GM10248 (cell line): Measurements from ENCODE around the gene DTX3.

Experiments used
- CTCF ChIA-PET: fragments of 300-600 bp; sonication (Branson Sonifier 250); formaldehyde crosslinking; extraction: SDS; loops from one replicate; lab custom pipeline; 2021; ENCODE audit warnings: antibody characterized with exemption; lab: Yijun Ruan, JAX
- POLR2A ChIA-PET: fragments of 350-650 bp; sonication (Branson Sonifier 250); formaldehyde crosslinking; extraction: SDS; loops from one replicate; lab custom pipeline; 2020; ENCODE audit warnings: antibody characterized with exemption; lab: Yijun Ruan, JAX
- DNase-seq: peaks from one replicate; pipeline ENCODE4 v3.0.0; 2012; ENCODE audit errors: extremely low spot score
- TF ChIP-seq, protein P1 (sequence below): IDR thresholded peaks from 2 replicates; pipeline ENCODE4 v1.5.1; 2012; ENCODE audit warnings: mild to moderate bottlenecking, low read depth; ENCODE audit errors: extremely low read depth, missing control alignments, control extremely low read depth

Gene DTX3

DNA sequence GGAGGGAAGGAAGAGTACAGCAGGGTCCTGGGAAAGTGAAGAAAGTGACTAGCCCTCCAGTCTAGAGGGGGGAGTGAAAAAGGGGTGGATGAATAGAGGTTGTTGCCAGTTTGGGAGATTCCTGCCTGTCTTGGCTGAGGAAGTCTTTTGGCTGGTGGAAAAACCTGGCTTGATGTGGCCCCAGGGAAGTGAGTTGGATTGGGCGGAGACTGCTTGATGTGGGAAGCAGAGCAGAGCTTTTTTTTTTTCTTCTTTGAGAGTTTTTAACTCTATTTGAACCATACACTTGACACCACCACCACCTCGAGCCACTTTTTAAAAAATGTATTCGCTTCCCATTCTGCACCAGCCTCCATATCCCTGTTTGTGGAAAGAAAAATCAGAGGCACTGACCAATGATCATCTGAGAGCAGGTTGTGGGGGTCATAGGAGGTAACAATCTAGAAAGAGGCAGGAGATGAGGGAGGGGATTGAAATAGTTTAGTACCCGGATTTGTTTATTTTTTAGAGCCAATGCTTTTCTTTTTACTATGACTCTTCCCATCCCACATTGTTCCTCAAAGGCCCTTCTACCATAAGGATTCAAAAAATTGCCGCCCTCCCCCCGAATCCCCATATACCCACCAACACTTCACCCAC is 690 bp upstream of the DTX3 start:
- CTCF ChIA-PET, result interaction anchor here (1.2 to 6.0 kb wide), 4 partner anchors 10 to 21 kb away, joined by 3 to 45 read pairs (median 4); no protein-coding TSS in a partner anchor
- no peak for DNase-seq

GRCh38 chr12:57604992-57605810 is 577 bp downstream of the DTX3 start:
- DNase-seq, result peak; percentile 28
- CTCF ChIA-PET, result interaction anchor here (1.0 to 6.0 kb wide), 5 partner anchors 9 to 28 kb away, joined by 3 to 45 read pairs (median 6); partner anchors contain the start of gene B4GALNT1
- POLR2A ChIA-PET, result no interaction called here
- TF ChIP-seq, protein P1, sequence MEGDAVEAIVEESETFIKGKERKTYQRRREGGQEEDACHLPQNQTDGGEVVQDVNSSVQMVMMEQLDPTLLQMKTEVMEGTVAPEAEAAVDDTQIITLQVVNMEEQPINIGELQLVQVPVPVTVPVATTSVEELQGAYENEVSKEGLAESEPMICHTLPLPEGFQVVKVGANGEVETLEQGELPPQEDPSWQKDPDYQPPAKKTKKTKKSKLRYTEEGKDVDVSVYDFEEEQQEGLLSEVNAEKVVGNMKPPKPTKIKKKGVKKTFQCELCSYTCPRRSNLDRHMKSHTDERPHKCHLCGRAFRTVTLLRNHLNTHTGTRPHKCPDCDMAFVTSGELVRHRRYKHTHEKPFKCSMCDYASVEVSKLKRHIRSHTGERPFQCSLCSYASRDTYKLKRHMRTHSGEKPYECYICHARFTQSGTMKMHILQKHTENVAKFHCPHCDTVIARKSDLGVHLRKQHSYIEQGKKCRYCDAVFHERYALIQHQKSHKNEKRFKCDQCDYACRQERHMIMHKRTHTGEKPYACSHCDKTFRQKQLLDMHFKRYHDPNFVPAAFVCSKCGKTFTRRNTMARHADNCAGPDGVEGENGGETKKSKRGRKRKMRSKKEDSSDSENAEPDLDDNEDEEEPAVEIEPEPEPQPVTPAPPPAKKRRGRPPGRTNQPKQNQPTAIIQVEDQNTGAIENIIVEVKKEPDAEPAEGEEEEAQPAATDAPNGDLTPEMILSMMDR, result no peak

More for the DNA sequence above, 690 bp upstream of the DTX3 start:
- POLR2A ChIA-PET, result interaction anchor here (0.5 to 0.6 kb wide), 2 partner anchors 11 to 12 kb away, joined by 3 to 11 read pairs; no protein-coding TSS in a partner anchor
- TF ChIP-seq, protein P1, result no peak

DNA sequence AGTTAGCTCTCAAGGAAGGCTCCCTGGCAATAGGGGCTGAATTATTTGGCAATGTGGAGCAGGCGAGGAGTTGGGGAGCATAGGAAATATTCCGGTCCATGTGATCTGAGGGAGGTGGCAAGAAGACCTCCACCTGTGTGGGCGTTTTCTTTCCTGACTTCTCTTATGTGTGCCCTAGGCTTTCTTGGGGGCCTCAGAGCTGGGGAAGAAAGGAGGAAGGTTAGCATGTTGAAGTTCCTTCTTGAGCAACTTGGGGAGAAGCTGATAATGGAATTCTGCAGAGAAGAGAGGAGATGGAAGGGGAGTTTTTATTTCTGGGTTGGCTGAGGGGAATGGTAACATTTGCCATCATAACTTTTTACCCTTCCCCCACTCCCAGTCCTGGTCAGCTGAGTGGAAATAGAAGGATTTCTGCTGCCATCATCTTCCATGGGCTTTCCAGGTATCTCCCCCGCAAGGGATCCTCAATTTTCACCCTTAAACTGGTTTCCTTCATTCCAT is 1.2 kb downstream of the DTX3 start:
- DNase-seq, result no peak
- CTCF ChIA-PET, result interaction anchor here (1.0 to 6.0 kb wide), 5 partner anchors 8 to 27 kb away, joined by 3 to 45 read pairs (median 6); partner anchors contain the start of gene B4GALNT1
- TF ChIP-seq, protein P1, result no peak
- POLR2A ChIA-PET, result interaction anchor here (0.6 kb wide), 1 partner anchor 25 kb away, joined by 3 read pairs; no protein-coding TSS in a partner anchor

- DNase-seq, result no peak
- ChIA-PET CTCF (interaction anchor here (1.0 to 6.0 kb wide), 6 partner anchors 8 to 26 kb away, joined by 3 to 45 read pairs (median 6); partner anchors contain the start of gene B4GALNT1), POLR2A (interaction anchor here (0.6 kb wide), 1 partner anchor 26 kb away, joined by 3 read pairs; no protein-coding TSS in a partner anchor)
- TF ChIP-seq, protein P1, result no peak
Observed at GRCh38 chr12:57606399-57606798, 1.8 kb downstream of the DTX3 start.

DNA sequence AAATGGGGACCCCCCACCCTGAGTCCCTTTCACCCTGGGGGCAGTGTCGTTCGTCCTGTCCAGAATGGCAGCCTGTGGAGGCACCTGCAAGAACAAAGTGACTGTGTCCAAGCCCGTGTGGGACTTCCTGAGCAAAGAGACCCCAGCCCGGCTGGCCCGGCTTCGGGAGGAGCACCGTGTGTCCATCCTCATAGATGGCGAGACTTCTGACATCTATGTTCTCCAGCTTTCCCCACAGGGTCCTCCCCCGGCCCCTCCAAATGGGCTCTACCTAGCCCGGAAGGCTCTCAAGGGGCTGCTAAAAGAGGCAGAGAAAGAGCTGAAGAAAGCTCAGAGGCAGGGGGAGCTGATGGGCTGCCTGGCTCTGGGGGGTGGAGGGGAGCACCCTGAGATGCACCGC is 2.2 kb downstream of the DTX3 start:
- TF ChIP-seq, protein P1, result no peak
- POLR2A ChIA-PET, result no interaction called here
- no peak for DNase-seq
- CTCF ChIA-PET, result interaction anchor here (0.8 to 6.0 kb wide), 5 partner anchors 13 to 26 kb away, joined by 3 to 45 read pairs (median 7); partner anchors contain the start of gene B4GALNT1

GRCh38 chr12:57607958-57608663 is 3.5 kb downstream of the DTX3 start:
- POLR2A ChIA-PET, result no interaction called here

More at GRCh38 chr12:57607958-57608663, 3.5 kb downstream of the DTX3 start:
- CTCF ChIA-PET, result interaction anchor here (1.2 to 6.0 kb wide), 4 partner anchors 12 to 32 kb away, joined by 3 to 45 read pairs (median 14); no protein-coding TSS in a partner anchor
- TF ChIP-seq, protein P1, result no peak
- no peak for DNase-seq
